Uterus (tissue), 2 donors: ENCODE measurements around the gene QARS1.

Experiments
- POLR2A ChIP-seq, 2 donors: fragments of 450-650 bp; IDR thresholded peaks; one replicate each; pipeline ENCODE4 v1.6.1; 2016; ENCODE audit warnings: antibody characterized with exemption in 2 of 2, mild to moderate bottlenecking in 1 of 2, moderate library complexity in 1 of 2
- TF ChIP-seq, protein P1 (sequence below), 4 experiments: fragments of 200-600 bp in 2 of 4; fragments of 450-650 bp in 2 of 4; sonication (generic) in 2 of 4; IDR thresholded peaks; one replicate each; pipeline ENCODE4 v1.5.1; 2016 to 2019; ENCODE audit warnings: antibody characterized with exemption in 4 of 4, mild to moderate bottlenecking in 2 of 4, moderate library complexity in 1 of 4

DNA sequence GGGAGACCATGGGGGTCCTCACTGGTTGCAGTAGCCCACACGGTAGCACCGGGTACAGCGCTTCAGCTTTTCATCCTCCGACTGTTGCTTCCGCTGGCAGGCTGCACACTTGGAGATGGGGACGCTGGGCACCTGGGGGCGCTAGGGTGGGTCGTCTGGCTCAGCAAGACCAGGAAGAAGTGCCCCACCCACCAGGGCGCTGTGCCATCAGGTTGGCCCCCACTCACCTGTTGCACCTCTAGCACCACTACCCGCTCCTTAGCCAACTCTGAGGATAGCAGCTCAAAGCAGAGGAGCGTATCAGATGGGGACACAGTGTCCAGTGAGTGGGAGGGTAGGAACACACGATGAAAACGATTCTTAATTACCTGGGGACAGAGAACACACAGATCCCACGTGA, 7.7 kb upstream of the QARS1 start:
- TF ChIP-seq, protein P1, sequence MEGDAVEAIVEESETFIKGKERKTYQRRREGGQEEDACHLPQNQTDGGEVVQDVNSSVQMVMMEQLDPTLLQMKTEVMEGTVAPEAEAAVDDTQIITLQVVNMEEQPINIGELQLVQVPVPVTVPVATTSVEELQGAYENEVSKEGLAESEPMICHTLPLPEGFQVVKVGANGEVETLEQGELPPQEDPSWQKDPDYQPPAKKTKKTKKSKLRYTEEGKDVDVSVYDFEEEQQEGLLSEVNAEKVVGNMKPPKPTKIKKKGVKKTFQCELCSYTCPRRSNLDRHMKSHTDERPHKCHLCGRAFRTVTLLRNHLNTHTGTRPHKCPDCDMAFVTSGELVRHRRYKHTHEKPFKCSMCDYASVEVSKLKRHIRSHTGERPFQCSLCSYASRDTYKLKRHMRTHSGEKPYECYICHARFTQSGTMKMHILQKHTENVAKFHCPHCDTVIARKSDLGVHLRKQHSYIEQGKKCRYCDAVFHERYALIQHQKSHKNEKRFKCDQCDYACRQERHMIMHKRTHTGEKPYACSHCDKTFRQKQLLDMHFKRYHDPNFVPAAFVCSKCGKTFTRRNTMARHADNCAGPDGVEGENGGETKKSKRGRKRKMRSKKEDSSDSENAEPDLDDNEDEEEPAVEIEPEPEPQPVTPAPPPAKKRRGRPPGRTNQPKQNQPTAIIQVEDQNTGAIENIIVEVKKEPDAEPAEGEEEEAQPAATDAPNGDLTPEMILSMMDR (IDR thresholded peaks at IDR 0.05) = no peak
- TF ChIP-seq POLR2A (IDR thresholded peaks at IDR 0.05) = no peak
